IPS-15b (cell line): ENCODE measurements around the gene SCD.

Experiments
- H3K27me3 ChIP-seq: one replicate; pipeline ENCODE4 v1.6.1; 2013; ENCODE audit warnings: low read length; ENCODE audit not compliant: control insufficient read depth, insufficient read depth
- H3K36me3 ChIP-seq: one replicate; pipeline ENCODE4 v1.6.1; 2013; ENCODE audit warnings: low read length; ENCODE audit not compliant: control insufficient read depth, insufficient read depth
- H3K4me1 ChIP-seq: one replicate; pipeline ENCODE4 v1.6.1; 2013; ENCODE audit warnings: mild to moderate bottlenecking, low read length; ENCODE audit not compliant: control insufficient read depth, insufficient read depth
- H3K4me3 ChIP-seq: one replicate; pipeline ENCODE4 v1.5.1; 2013; ENCODE audit warnings: low read depth, low read length
- H3K9ac ChIP-seq: one replicate; pipeline ENCODE4 v1.6.1; 2013; ENCODE audit warnings: low read depth, mild to moderate bottlenecking, low read length
- H3K9me3 ChIP-seq: one replicate; pipeline ENCODE4 v1.6.1; 2013; ENCODE audit warnings: mild to moderate bottlenecking, low read length; ENCODE audit not compliant: control insufficient read depth, insufficient read depth

The SCD gene

DNA sequence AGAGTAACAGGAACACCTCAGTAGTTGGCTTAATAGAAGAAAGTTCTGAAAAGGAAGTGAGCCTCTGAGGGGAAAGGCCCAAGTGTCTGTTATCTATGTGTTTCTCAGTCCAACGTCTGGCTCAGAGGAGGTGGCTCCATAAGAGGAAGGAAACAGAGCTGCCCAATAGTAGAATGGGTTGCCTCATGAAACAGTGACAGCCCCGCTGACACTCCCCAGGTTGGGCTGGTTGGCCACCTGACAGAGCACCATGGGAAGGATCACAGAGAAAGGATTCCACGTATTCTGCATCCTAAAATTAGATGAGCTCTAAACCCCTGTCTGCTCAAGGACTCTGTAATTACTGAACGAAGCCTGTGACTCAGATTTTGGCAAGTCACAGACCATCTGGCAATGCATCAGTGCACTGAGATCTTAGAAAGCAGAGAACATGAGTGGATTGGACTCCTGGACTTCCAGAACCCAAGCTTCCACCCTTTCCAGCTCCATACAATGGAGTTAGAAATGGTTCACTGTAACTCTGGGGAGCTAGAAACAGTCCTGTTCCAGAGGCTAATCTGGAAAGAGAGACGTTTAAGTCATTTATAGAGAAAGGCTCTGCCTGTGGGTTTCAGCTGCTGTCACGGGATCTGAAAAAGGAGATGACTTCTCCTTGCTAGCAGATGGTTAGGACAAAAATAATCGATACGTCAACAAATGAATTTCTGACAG lies 19.9 kb upstream of the SCD start:
- H3K9me3 ChIP-seq, result no peaks in the 10 kb centered on the region
- no peak overlapping the region for H3K9ac ChIP-seq
- H3K36me3 ChIP-seq, result no peaks in the 10 kb centered on the region
- peaks cover 11% of the 10 kb centered on the region for H3K27me3 ChIP-seq
- no peaks in the 10 kb centered on the region for H3K4me1 ChIP-seq
- H3K4me3 ChIP-seq, result no peak overlapping the region

DNA sequence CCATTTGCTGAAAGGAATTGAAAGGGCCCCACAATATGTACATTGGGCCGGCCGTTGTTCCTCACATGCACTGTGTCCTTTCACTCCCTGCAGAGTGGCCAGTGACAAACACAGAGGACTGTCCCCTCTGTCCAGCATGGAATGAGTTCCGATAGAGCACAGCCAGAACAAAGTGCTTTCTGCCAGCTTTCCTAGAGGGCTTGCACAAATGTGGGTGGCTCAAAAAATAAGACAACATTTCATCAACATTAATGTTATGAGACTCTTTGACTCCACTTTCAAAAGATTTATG lies 19.4 kb upstream of the SCD start:
- peaks cover 11% of the 10 kb centered on the region for H3K27me3 ChIP-seq
- no peaks in the 10 kb centered on the region for H3K36me3 ChIP-seq
- no peak overlapping the region for H3K4me3 ChIP-seq
- H3K4me1 ChIP-seq, result no peaks in the 10 kb centered on the region
- H3K9ac ChIP-seq, result no peak overlapping the region
- H3K9me3 ChIP-seq, result no peaks in the 10 kb centered on the region

DNA sequence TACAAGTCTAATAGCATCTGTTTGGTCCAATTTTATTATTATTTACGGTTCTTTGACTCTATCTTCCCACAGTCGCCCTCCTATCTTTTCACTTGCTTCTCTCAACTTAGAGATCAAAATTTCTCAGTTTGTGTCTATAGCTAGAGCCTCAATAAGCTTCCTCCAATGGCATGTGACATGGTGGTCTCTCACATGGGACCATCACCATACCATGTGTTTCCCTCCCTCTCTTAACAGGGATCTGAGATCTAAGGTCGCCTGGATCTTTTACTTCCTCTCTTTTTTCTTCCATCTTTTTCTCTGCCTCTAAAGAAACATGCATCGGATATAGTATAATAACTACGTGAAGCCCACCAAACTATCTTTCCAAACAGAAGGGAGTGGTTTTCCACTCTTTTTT lies 18.8 kb upstream of the SCD start:
- Histone ChIP-seq H3K9ac (no peak overlapping the region), H3K9me3 (no peaks in the 10 kb centered on the region), H3K4me3 (no peak overlapping the region), H3K4me1 (no peaks in the 10 kb centered on the region), H3K27me3 (peaks cover 11% of the 10 kb centered on the region), H3K36me3 (no peaks in the 10 kb centered on the region)

DNA sequence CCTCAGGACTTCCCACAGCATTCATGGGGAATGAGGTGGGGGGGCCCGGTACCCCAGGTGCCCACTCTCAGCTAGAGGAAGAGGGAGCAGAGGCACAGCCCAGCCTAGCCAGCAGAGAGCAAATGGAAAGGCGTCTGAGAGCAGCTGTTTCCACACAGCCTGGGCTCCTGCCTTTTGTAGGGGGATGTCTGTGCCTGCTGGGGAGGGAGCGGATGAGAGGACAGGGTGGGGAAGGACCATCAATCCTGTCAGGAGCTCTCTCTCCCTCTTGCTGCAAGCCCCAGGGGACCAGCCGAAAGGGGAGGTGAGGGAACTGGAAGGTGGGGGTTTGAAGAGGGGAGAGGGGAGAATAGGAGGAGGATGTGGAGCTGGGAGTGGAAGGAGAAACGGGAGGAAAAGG lies 17.0 kb upstream of the SCD start, which contains the start of gene PKD2L1:
PKD2L1 (minus strand) TSS at position 150 of the 400 bp plus-strand sequence; CDS start at position 25, 125 bp downstream.
- Histone ChIP-seq H3K27me3 (peaks cover 11% of the 10 kb centered on the region), H3K9me3 (no peaks in the 10 kb centered on the region), H3K36me3 (no peaks in the 10 kb centered on the region), H3K9ac (no peak within 1 kb of the TSS), H3K4me3 (no peak within 1 kb of the TSS), H3K4me1 (no peaks in the 10 kb centered on the region)

DNA sequence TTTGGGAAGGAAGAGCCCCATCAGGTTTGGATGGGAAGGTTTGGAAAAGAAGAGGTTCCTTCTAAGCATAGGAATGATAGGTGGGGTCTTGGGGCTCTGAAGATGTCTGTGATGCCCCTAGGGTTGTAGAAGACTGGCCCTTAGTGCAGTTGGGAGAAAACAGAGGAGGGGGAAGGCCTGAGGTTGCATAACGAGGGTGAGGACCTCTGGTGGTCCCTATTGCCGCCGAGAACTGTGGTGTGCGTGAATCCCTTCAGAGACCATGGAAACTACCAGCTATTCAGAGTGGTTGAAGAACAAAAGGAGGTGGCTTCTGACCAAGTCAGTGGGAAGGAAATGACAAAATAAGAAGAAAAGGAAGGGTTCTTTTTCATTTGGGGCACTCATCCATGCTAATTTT lies 13.9 kb upstream of the SCD start:
- Histone ChIP-seq H3K4me3 (no peak overlapping the region), H3K36me3 (no peaks in the 10 kb centered on the region), H3K9me3 (no peaks in the 10 kb centered on the region), H3K9ac (no peak overlapping the region), H3K4me1 (no peaks in the 10 kb centered on the region), H3K27me3 (peaks cover 5% of the 10 kb centered on the region)

DNA sequence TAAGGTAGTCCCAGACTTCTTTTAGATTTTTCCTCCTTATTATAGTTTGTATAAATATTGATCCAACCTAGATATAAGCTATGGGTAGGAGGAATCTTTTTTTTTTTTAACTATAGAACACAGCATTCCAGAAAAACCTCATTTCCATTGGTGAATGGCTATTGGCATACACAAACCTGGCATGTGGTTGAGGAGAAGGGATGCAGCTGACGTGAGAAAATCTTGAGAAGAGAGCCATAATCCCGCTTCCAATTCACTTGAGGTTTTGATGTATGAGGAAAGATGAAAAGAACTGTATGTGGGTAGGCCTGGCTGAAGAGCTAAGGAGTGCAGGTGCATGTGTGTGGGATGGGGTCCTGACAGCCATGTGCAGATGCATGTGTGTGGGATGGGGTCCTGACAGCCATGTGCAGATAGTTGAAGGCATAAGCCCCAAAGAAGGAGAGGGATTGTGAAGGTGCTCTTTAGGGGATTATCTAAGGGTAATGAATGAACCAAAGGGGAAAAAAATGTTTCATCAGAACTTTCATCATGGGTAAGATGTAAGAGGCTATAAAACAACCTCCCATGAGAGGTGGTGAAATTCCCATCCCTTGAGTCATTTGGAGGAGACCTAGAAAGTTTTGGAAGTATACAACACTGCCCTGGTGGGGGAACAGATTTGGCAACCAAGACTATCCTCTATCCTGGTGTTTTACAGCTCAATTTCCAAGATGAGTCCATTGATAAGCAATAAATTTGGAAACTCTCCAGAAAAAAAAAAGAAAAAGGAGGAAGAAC lies 13.2 kb upstream of the SCD start:
- H3K9ac ChIP-seq, result no peak overlapping the region
- H3K9me3 ChIP-seq, result no peaks in the 10 kb centered on the region
- no peaks in the 10 kb centered on the region for H3K4me1 ChIP-seq
- no peak overlapping the region for H3K4me3 ChIP-seq
- no peaks in the 10 kb centered on the region for H3K36me3 ChIP-seq
- peaks cover 5% of the 10 kb centered on the region for H3K27me3 ChIP-seq

DNA sequence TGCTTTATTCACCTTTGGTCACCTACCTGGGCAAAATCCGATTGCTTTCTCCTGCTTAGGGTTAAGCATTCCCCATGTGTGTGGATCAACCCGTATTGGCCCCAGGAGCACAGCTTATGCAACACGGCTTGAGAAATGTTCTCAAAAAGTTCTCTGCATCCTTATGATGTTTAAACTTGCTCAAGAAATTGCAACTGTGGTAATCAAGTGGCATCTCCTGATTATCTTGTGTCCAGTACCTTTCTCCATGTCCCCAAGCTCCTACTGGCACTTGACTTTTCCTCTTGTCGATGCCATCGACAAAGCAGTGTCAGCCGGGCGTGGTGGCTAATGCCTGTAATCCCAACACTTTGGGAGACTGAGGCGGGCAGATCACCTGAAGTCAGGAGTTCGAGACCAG lies 12.3 kb upstream of the SCD start:
- H3K27me3 ChIP-seq, result peaks cover 2% of the 10 kb centered on the region
- no peaks in the 10 kb centered on the region for H3K9me3 ChIP-seq
- no peaks in the 10 kb centered on the region for H3K4me1 ChIP-seq
- H3K9ac ChIP-seq, result no peak overlapping the region
- H3K4me3 ChIP-seq, result no peak overlapping the region
- no peaks in the 10 kb centered on the region for H3K36me3 ChIP-seq

DNA sequence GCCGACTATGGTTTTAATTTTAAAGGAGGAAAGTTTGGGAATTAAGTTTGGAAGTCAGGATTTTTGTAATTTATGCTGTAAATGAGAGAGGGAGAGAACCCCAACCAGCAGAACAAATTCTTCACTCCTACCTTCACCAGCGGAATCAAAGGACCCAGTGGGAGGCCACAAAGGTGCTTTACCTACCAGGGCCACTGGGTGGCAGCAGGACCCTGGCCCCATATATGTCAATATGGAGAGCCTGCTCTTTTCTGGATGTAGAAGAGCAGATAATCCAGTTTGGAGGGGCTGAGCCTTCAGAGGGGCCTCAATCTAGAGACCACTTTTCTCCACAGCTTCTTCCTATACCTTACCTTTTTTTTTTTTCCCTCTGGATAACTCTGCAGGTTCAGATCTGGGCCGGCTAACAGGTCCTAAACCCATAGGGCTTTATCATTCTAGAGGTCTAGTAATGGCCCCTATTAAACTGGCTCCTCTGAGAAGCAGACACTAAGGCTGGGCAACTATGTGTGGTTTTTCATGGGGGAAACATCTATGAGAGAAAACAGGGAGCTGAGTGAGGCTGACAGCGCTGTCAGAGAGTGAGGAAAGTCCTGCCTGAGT lies 8.5 kb upstream of the SCD start:
- peaks cover 7% of the 10 kb centered on the region for H3K4me1 ChIP-seq
- no peak overlapping the region for H3K4me3 ChIP-seq
- H3K27me3 ChIP-seq, result no peaks in the 10 kb centered on the region
- H3K36me3 ChIP-seq, result no peaks in the 10 kb centered on the region
- no peaks in the 10 kb centered on the region for H3K9me3 ChIP-seq
- no peak overlapping the region for H3K9ac ChIP-seq

DNA sequence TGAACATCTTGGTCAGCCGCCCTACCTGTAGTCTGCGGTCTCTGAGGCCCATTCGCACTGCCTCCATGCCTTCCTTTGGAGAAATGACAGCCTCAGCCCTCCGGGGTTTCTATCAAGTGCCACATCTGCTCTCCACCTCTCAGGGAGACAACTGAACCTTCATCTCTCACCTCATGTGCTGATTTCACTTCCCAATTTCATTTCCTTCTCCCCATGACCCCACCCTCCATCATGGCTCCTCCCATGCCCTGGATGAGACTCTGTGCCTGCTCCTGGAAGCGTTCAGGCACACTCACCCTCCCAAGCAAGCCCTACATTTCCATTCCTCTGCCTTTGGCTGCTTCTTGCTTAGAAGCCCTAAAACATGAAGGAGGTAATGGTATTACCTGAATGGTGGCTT lies 7.8 kb upstream of the SCD start:
- no peaks in the 10 kb centered on the region for H3K9me3 ChIP-seq
- H3K4me3 ChIP-seq, result no peak overlapping the region
- peaks cover 7% of the 10 kb centered on the region for H3K4me1 ChIP-seq
- no peak overlapping the region for H3K9ac ChIP-seq
- H3K36me3 ChIP-seq, result no peaks in the 10 kb centered on the region
- H3K27me3 ChIP-seq, result no peaks in the 10 kb centered on the region

DNA sequence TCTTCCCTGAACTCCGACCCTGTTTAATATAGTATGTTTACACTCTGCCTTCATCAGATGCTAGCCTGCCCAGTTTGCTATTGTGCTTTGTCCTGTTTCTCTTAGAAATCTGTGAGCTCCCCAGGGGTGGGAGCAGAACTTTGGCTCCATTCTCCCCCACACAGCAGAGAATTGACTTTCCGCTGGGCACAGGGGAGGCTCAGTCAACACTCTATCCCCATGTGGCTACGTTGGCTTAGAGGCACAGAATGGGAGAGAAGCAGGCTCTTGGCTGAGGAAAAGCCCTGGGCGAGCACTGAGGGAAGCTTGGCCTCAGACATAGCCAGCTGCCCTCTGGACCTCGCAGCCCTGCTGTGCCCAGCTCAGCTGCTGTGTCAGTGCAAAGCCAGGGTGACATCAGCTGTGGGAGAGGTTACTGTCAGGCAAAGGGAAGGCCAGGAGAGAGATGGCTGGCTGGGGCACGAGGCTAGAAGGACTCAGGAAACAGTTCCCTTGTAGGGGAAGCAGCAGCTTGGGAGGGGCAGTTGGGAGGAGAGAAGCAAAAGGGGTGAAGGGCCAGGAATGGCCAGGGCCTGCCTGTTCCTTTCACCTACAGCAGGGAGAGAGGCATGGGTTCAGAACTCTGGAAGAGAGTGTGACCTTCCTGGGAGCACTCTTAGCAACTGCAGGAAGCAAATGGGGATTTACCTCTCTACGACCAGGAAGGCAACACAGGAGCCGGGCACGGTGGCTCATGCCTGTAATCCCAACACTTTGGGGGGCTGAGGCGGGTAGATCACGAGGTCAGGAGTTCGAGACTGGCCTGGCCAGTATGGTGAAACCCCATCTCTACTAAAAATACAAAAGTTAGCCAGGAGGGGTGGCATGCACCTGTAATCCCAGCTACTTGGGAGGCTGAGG lies 5.8 kb upstream of the SCD start:
- Histone ChIP-seq H3K36me3 (no peaks in the 10 kb centered on the region), H3K27me3 (no peaks in the 10 kb centered on the region), H3K9ac (no peak overlapping the region), H3K4me3 (no peak overlapping the region), H3K4me1 (peaks cover 7% of the 10 kb centered on the region), H3K9me3 (no peaks in the 10 kb centered on the region)

DNA sequence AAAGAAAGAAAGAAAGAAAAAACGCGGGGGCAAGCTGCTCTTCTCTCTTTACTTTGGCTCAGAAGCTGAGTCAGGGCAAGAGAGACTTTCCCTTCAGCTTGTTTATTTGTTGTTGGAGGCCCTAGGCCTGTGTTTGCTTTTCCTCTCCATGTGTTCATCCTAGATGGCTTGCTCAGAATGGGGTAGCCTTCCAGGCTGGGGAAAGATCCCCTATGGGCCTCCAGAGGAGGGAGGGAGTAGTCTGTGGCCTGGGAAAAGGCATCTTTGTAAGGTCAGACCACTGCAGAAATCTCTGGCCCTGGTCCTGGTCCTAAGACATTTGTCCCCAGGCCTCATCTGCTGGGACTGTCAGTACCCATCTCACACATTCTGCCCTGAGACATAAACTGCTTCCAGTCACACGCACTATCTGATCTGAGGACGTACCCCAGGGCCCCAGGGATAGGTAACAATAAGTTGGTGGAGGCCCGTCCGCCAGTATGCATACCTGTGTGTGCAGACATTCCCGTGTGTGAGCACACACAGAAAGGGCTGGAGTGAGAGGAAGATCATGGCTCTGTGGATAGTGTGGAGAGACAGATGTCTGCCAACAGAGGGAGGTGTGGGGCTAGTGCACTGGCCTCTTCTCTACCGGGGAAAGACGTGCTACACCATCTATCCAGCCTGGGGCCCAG lies 4.9 kb upstream of the SCD start:
- H3K4me3 ChIP-seq, result no peak overlapping the region
- H3K9me3 ChIP-seq, result no peaks in the 10 kb centered on the region
- H3K9ac ChIP-seq, result no peak overlapping the region
- H3K4me1 ChIP-seq, result peaks cover 7% of the 10 kb centered on the region
- H3K27me3 ChIP-seq, result no peaks in the 10 kb centered on the region
- H3K36me3 ChIP-seq, result no peaks in the 10 kb centered on the region
